Urinary bladder (tissue), 4 donors: Measurements from ENCODE around the gene C5orf63. TPM values are rescaled to one million over a fixed set of nuclear protein-coding genes. Genes with fewer than 3 reads are reported as not detected.
"Not testable (repeated sequence)": the region's sequence is repeated elsewhere in the genome, so short reads cannot be mapped to it uniquely, and the experiment has no call there.

ENCODE experiments used
- DNase-seq: peaks from one replicate; pipeline ENCODE4 v3.0.0-alpha.2; 2015; ENCODE audit errors: extremely low spot score
- H3K27ac ChIP-seq: one replicate; pipeline ENCODE4 v1.5.1; 2013; ENCODE audit warnings: low read depth, mild to moderate bottlenecking, moderate library complexity
- H3K36me3 ChIP-seq: one replicate; pipeline ENCODE4 v1.6.1; 2013; ENCODE audit warnings: mild to moderate bottlenecking, moderate library complexity; ENCODE audit not compliant: insufficient read depth
- H3K4me1 ChIP-seq: one replicate; pipeline ENCODE4 v1.6.1; 2013; ENCODE audit warnings: mild to moderate bottlenecking, moderate library complexity; ENCODE audit not compliant: insufficient read depth
- H3K4me3 ChIP-seq: one replicate; pipeline ENCODE4 v1.5.1; 2013; ENCODE audit warnings: low read depth, low read length
- WGBS: extraction: QIAGEN DNeasy Blood & Tissue Kit; methylation state at CpG from one replicate; pipeline ENCODE4 v1.1.7; 2013; 5-methylcytosine and 5-hydroxymethylcytosine counted together
- polyA plus RNA-seq: library from polyadenylated mRNA; stranded (reverse); fragments of 200-250 nt; gene quantifications from one replicate; pipeline ENCODE4 v1.2.3, GENCODE V29; 2013
- total RNA-seq: library from RNA; depleted of rRNA; stranded (reverse); fragments of >200 nt; gene quantifications from one replicate; pipeline ENCODE4 v1.2.3, GENCODE V29; 2014
- donor health status: healthy with polysubstance abuse.
- donor health status: healthy.

C5orf63 gene
- total and polyA plus RNA-seq, 2 donors, result 1.2 to 6.4 TPM

DNA sequence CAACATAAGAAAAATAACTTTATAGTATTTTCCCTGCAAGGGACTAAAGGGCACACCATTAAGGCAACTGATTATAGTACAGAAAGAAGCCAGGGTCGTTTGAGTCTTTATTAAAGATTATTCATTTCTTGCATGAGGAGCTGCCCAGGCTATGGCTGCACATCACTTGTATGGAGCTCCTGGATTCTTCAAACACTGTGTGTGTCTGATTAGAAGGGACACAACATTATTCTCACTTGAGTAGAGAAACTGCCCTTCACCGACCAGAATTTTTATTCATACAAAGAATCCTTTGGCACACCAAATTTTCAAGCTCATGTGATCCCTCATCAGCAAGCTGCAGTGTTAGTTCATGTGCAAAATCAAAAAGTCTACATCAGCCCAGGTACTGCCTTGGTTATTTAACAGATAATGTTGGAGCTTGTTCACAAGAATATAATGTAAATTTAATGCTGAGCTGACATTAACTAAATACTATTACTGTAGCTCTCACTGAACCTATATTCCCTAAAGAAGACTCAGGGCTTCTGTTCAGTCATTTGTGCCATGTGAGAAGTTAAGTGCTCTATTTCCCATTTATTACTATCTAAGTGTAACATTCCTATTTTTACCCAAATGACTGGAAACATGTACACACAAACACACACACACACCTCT, 9.9 kb downstream of the C5orf63 start:
- Histone ChIP-seq H3K36me3 (no peaks in the 10 kb centered on the region), H3K4me3 (no peak overlapping the region), H3K27ac (no peak overlapping the region), H3K4me1 (no peaks in the 10 kb centered on the region)
- DNase-seq, result no peak
- WGBS, result 69% methylated on average over 2 of the region's 2 CpGs

DNA sequence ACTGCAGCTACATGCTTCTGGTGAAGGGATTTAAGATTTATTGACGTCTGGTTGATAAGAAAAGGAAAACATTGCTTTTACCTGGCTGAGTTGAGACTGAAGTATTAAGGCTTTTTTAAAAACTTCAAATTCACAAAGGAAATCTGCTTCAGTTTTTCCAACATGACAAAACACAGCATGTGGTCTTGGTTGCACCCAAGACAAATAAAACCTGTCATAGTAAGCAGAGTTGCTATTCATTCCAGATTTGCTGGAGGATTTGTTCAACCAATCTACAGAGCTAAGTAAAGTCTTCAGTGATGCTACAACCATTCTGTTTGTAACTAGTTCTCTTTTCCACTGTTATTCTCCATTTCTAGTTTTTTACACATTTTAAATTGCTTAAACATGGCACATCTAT, 11.3 kb downstream of the C5orf63 start:
- WGBS, result 46% methylated on average over 1 of the region's 1 CpG
- DNase-seq, result no peak

DNA sequence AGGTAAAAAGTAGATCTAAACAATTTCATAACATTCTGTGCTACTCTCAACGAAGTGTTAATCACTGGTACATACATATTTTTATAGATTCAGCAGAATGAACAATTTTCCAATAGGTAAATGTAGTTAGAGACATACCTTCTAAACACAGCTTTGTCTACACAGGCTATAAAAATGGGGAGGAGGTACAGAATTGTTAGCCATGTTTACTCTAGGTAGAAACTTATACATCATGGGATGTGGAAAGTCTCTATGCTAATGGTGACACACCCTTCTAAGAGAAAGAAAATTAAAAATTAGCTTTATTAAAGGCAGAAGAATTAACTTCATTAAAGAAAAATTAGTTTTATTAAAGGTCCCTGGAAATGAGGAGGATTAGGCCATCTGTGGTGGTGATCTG, 11.8 kb downstream of the C5orf63 start:
- no peaks in the 10 kb centered on the region for H3K4me1 ChIP-seq
- H3K36me3 ChIP-seq, result no peaks in the 10 kb centered on the region
- 64% methylated on average over 1 of the region's 1 CpG for WGBS
- no peak for DNase-seq
- no peak overlapping the region for H3K27ac ChIP-seq
- no peak overlapping the region for H3K4me3 ChIP-seq

More for the DNA sequence above, 11.3 kb downstream of the C5orf63 start:
- H3K27ac ChIP-seq, result no peak overlapping the region
- H3K4me3 ChIP-seq, result no peak overlapping the region
- H3K4me1 ChIP-seq, result no peaks in the 10 kb centered on the region
- no peaks in the 10 kb centered on the region for H3K36me3 ChIP-seq

DNA sequence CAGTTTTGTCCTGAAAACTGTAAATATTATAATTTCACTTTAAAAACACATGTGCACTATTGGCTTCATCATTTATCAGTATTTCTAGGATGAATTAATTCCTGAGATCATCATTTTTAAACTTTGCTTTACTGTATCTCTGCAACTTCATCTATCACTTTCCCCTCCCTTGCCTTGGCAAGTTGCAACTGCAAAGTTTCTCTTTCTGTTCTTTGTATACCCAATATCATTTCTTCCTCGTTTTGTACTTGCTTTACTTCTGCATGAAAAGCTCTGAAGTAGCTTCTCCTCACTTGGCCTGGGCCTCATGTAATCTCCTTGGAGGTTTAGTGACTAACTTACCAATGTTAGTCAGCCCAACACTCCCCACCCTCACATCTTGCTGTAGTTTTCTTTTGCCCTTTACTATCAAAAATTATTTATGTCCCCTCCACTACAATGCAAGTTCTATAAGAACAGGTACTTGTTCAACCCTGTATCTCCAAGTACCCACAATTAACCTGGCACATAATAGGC, 12.8 kb downstream of the C5orf63 start:
- 44% methylated on average over 1 of the region's 1 CpG for WGBS
- no peak overlapping the region for H3K4me3 ChIP-seq
- H3K4me1 ChIP-seq, result no peaks in the 10 kb centered on the region
- no peaks in the 10 kb centered on the region for H3K36me3 ChIP-seq
- no peak for DNase-seq
- H3K27ac ChIP-seq, result no peak overlapping the region

DNA sequence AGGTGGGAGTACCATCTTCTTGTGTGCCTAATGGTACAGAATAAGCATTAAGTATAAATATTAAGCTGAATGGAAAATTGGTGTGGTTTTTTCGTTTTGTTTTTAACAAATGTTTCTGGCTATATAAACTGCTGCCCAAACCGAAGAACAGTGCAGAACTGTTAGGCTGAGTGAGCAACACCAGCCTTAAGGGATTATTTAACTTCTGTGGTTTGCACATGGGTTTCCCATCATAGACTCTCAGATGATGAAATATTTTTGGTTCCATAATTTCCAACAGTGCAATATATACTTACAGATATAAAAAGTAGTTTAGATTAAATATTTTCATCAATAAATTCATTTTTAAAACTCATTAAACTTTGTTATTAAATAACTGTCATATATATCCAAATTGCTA, 16.4 kb downstream of the C5orf63 start:
- 58% methylated on average over 2 of the region's 2 CpGs for WGBS
- Histone ChIP-seq H3K27ac (no peak overlapping the region), H3K36me3 (no peaks in the 10 kb centered on the region), H3K4me1 (no peaks in the 10 kb centered on the region), H3K4me3 (no peak overlapping the region)
- DNase-seq, result no peak

DNA sequence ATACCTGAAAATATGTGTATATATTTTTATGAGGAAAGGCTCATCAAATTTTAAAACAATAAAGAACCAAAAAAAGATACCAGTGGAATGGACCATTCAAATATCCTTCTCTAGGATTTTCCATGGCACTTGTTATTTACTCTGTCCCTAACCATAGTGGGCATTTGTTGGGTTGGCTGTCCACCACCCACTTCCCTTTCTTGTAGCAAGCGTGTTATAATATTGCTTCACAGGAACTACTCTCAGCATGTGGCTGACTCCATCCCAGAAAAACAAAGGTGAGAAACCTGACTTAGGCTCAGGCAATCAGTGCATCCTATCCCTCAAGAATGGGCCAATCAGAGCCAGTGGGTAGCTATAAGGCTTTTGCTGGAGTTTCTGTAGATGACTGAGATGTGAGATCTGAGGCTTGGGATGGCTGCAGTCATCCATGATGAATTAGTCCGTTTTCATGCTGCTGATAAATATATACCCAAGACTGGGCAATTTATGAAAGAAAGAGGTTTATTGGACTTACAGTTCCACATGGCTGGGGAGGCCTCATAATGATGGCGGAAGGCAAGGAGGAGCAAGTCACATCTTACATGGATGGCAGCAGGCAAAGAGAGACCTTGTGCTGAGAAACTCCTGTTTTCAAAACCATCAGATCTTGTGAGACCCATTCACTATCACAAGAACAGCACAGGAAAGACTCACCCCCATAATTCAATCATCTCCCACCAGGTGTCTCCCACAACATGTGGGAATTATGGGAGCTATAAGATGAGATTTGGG, 17.2 kb downstream of the C5orf63 start:
- Histone ChIP-seq H3K27ac (no peak overlapping the region), H3K4me1 (no peaks in the 10 kb centered on the region), H3K4me3 (no peak overlapping the region), H3K36me3 (no peaks in the 10 kb centered on the region)
- 91% methylated on average over 3 of the region's 3 CpGs for WGBS
- no peak for DNase-seq

DNA sequence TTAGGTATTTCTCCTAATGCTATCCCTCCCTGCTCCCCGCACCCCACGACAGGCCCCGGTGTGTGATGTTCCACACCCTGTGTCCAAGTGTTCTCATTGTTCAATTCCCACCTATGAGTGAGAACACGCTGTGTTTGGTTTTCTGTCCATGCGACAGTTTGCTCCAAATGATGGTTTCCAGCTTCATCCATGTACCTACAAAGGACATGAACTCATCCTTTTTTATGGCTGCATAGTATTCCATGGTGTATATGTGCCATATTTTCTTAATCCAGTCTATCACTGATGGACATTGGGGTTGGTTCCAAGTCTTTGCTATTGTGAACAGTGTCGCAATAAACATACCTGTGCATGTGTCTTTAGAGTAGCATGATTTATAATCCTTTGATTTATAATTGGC, 19.8 kb downstream of the C5orf63 start:
- not testable (repeated sequence) for H3K4me3 ChIP-seq, DNase-seq, H3K36me3 ChIP-seq, H3K4me1 ChIP-seq, H3K27ac ChIP-seq
- WGBS, result 95% methylated on average over 6 of the region's 6 CpGs

DNA sequence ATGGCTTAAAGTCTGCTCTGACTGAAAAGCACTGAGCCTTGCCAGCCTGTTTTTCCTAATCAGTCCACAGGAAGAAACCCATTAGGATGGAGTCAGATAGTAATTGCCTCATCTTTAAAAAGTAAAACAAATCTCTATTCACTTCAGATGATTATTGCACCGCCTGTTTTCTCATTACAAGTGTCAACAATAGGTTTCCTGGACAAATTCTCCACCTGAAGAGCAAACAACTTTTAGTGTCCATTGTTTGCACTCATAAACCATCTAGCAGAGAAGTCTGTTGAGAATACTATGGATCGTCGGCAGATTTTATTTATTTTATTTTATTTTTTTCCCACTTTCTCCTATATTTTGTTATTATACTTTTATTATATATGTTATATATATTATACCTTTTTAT, 20.3 kb downstream of the C5orf63 start:
- H3K4me1 ChIP-seq, result no peaks in the 10 kb centered on the region
- H3K27ac ChIP-seq, result no peak overlapping the region
- no peak for DNase-seq
- no peak overlapping the region for H3K4me3 ChIP-seq
- no peaks in the 10 kb centered on the region for H3K36me3 ChIP-seq
- 89% methylated on average over 3 of the region's 3 CpGs for WGBS

DNA sequence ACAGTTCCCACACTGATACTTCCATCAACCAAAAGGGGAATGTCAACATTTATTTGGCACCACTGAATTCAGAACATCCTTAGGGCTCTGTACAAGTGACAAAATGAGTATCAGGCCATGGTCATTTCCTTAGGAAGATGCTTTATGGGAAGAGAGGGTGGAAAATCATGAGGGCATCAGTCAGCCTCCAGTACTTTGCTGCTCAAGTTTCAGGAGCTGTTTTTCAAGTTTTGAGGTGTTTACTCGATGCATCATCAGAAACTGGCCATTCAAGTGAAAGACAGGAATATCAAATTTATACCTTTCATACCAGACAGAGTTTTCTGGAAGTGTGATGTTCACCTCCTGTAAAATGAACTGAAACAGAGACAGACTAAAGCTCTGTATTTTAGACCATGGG, 21.7 kb downstream of the C5orf63 start:
- 87% methylated on average over 1 of the region's 1 CpG for WGBS
- H3K27ac ChIP-seq, result no peak overlapping the region
- no peak overlapping the region for H3K4me3 ChIP-seq
- no peaks in the 10 kb centered on the region for H3K36me3 ChIP-seq
- no peaks in the 10 kb centered on the region for H3K4me1 ChIP-seq
- no peak for DNase-seq

DNA sequence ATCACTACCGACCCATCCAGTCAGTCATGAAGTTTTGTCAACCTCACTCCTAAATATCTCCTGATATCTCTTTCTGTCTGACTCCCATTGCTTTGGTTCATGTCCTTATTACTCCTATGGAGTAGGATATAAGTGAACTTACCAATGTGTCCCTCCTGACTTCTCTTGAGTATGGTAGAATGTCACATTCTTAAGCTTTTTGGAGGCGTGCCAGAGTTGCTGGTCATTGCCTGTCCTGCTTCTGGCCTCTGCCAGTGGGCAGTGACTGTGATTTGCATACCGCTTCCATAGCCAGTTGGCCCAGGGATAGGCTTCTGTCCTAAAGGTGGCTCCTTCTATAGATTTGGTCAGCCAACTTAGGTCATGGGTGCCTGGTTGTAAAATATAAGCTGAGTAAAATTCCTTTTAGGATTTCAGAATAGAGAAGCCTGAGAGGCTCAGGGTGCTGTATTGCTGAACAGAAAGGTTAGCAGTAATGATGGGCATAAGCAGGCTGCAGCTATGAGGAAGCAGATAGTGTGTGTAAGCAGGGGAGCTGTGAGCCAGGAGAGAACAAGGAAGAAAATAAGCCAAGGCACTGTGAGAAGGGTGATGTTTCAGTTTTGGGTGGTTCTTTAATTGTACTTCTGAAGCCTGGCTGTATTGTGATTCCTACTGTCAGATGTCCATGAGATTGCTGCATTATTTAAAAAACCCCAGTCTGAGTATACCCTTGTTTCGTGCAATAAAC, 26.8 kb downstream of the C5orf63 start:
- Histone ChIP-seq H3K4me1 (no peaks in the 10 kb centered on the region), H3K36me3 (no peaks in the 10 kb centered on the region), H3K27ac (no peak overlapping the region), H3K4me3 (no peak overlapping the region)
- 86% methylated on average over 4 of the region's 4 CpGs for WGBS
- no peak for DNase-seq

DNA sequence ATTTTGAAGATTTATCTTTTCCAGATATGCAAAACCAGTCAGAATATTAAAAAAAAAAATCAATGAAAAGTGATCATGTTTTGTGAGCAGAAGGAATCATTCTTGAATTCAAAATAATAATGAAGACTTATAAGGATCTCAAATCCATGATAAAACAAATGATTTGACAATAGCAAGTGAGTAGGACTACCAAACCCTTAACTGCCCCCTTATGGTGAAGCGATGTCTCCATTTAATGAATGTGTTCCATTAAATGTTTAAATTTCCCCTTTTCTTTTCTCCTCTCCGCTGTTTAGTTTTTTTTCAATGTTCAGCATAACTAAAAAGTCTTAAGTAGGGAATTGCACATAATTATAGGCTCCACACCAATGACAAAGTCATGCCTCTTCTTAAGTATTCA, 30.7 kb downstream of the C5orf63 start:
- no peaks in the 10 kb centered on the region for H3K4me1 ChIP-seq
- DNase-seq, result no peak
- 85% methylated on average over 2 of the region's 2 CpGs for whole genome bisulfite sequencing
- H3K36me3 ChIP-seq, result no peaks in the 10 kb centered on the region
- H3K4me3 ChIP-seq, result no peak overlapping the region
- no peak overlapping the region for H3K27ac ChIP-seq

DNA sequence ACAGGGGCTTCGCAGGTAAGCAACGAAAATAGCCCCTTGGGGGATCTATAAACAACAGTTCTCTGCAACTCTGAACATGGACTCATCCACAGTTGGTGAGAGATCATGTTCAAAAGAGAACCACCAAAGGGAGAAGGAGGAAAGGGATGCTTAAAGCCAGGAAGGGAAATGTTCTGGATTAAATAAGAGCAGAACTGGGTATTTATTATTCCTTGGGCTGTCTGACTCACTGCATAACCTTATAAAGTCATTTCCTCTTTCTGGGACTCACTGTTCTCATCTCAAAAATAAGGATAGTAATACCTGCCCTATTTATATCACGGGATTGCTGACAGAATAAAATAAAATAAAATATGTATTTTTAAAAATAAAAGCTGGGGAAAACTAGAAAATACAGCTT, 31.7 kb downstream of the C5orf63 start:
- 63% methylated on average over 3 of the region's 3 CpGs for WGBS
- Histone ChIP-seq H3K4me3 (no peak overlapping the region), H3K27ac (no peak overlapping the region), H3K36me3 (no peaks in the 10 kb centered on the region), H3K4me1 (no peaks in the 10 kb centered on the region)
- DNase-seq, result no peak

DNA sequence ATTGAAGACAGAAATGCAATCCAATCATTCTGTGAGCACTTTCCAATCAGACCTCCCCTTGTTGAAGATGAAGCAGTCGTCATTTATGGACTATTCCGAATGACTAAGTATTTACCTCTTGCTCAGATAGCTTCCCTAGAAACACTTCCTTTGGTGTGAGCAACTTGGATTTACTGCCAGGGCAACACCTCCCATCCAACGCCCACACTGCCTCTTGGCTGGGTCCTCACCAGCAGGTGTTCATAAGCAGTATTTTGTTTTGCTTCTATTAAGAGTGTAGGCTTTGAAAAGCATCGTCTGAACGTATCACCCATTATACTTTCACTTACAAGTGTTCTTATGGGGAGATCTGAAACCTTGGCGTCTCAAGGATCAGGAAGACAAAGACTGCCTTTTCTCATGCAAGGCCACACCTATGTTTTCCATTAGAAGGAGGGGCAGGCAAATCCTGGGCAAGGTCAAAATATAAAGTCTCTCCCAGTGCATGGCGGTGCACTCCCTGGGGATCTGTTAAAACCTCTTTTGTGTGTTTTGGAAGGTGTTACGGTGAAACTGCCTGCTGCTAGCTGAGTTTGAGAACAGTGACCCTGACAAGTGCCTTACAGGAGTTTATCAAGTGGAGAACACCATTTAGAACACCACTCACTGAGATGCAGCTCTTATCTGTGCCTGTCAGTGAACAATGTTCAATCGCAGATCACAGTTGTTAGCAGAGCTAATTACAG, 32.3 kb downstream of the C5orf63 start:
- 37% methylated on average over 9 of the region's 9 CpGs for WGBS
- DNase-seq, result no peak
- H3K27ac ChIP-seq, result no peak overlapping the region

More for the DNA sequence above, 32.3 kb downstream of the C5orf63 start:
- H3K4me3 ChIP-seq, result no peak overlapping the region
- H3K36me3 ChIP-seq, result no peaks in the 10 kb centered on the region
- no peaks in the 10 kb centered on the region for H3K4me1 ChIP-seq
